Measurements from ENCODE around the gene ADGRG1. TPM values are rescaled to one million over a fixed set of nuclear protein-coding genes. Genes with fewer than 3 reads are reported as not detected.

Gene ADGRG1
- total RNA-seq, 1 experiment from 2014 or later, result 2.0 TPM

DNA sequence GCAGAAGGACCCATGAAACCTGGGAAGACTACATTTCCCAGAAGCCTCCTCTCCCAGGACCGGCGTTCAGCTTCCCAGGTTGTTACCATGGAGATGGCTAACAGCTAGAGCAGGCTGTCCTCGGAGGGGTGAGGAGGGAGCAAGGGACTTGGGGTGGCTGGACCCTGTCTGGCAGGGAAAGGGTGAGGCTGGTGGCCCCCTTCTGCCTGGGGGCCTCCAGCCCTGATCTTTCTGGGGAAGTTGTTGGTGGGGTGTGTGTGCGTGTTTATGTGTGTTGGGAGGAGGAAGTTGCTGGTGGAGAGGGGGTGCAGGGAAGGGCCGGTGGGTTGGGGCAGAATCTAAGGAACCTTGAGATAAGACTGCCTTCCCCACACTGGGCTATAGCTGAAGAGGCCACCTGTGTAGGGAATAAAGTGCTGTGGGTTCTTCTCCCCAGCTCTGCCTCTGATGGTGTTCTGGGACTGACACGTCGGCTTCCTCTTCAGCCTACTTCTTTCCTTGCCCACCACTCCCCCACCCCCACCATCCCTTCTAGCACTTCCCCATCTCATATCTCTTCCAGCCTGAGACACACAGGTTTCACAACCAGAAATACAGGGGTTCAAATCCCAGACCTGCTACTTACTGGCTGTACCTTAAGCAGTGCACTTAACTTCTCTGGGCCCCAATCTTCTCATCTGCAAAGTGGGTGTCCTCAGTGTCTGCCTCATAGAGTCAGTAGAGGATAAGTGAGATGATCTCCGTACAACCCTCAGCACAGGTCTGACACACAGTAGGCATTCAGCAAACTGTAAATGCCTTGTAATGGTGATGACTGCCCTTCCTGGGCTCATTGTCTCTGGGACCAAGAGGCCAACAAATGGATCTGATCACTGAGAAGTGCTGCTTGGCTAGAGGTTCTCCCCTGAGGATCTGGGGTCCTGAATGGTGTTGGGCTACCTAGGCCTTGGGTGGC is 66.6 kb downstream of the ADGRG1 start, which contains the start of gene DRC7:
Gene DRC7, plus strand, starts transcription at position 82 of the 955 bp plus-strand sequence. CDS start 3,144 bp downstream, outside the sequence.
- Mint-ChIP-seq H3K4me3 (peak within 1 kb of the TSS; percentile 65), H3K36me3 (no peaks in the 10 kb centered on the region), H3K9me3 (no peaks in the 10 kb centered on the region), H3K27me3 (ENCODE audit: low read depth) (no peaks in the 10 kb centered on the region), H3K27ac (no peak within 1 kb of the TSS), H3K4me1 (peaks cover 7% of the 10 kb centered on the region)
- POLR2A ChIA-PET, result interaction anchor here (0.7 kb wide), 1 partner anchor 190 kb away, joined by 4 read pairs; no protein-coding TSS in a partner anchor
- DNase-seq (ENCODE audit: low spot score) (peak; percentile 74), ATAC-seq (peak; percentile 98)
- CTCF ChIA-PET, result interaction anchor here (0.6 to 2.3 kb wide), 2 partner anchors 26 to 27 kb away, joined by 3 to 7 read pairs; no protein-coding TSS in a partner anchor
- TF ChIP-seq, protein P1, sequence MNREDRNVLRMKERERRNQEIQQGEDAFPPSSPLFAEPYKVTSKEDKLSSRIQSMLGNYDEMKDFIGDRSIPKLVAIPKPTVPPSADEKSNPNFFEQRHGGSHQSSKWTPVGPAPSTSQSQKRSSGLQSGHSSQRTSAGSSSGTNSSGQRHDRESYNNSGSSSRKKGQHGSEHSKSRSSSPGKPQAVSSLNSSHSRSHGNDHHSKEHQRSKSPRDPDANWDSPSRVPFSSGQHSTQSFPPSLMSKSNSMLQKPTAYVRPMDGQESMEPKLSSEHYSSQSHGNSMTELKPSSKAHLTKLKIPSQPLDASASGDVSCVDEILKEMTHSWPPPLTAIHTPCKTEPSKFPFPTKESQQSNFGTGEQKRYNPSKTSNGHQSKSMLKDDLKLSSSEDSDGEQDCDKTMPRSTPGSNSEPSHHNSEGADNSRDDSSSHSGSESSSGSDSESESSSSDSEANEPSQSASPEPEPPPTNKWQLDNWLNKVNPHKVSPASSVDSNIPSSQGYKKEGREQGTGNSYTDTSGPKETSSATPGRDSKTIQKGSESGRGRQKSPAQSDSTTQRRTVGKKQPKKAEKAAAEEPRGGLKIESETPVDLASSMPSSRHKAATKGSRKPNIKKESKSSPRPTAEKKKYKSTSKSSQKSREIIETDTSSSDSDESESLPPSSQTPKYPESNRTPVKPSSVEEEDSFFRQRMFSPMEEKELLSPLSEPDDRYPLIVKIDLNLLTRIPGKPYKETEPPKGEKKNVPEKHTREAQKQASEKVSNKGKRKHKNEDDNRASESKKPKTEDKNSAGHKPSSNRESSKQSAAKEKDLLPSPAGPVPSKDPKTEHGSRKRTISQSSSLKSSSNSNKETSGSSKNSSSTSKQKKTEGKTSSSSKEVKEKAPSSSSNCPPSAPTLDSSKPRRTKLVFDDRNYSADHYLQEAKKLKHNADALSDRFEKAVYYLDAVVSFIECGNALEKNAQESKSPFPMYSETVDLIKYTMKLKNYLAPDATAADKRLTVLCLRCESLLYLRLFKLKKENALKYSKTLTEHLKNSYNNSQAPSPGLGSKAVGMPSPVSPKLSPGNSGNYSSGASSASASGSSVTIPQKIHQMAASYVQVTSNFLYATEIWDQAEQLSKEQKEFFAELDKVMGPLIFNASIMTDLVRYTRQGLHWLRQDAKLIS (CRISPR knock-in tag; IDR thresholded peaks at IDR 0.05; ENCODE audit: borderline replicate concordance), result no peak
- TF ChIP-seq, protein P2, sequence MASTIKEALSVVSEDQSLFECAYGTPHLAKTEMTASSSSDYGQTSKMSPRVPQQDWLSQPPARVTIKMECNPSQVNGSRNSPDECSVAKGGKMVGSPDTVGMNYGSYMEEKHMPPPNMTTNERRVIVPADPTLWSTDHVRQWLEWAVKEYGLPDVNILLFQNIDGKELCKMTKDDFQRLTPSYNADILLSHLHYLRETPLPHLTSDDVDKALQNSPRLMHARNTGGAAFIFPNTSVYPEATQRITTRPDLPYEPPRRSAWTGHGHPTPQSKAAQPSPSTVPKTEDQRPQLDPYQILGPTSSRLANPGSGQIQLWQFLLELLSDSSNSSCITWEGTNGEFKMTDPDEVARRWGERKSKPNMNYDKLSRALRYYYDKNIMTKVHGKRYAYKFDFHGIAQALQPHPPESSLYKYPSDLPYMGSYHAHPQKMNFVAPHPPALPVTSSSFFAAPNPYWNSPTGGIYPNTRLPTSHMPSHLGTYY (CRISPR knock-in tag; IDR thresholded peaks at IDR 0.05), result no peak
- TF ChIP-seq, protein P3, sequence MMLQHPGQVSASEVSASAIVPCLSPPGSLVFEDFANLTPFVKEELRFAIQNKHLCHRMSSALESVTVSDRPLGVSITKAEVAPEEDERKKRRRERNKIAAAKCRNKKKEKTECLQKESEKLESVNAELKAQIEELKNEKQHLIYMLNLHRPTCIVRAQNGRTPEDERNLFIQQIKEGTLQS (CRISPR knock-in tag; conservative IDR thresholded peaks at IDR 0.05), result no peak
- TF ChIP-seq ZNF671 (CRISPR knock-in tag; IDR thresholded peaks at IDR 0.05) (no peak), IRF2 (CRISPR knock-in tag; IDR thresholded peaks at IDR 0.05; ENCODE audit: borderline replicate concordance, low read depth) (no peak), HMGA2 (CRISPR knock-in tag; IDR thresholded peaks at IDR 0.05) (no peak), NFATC4 (CRISPR knock-in tag; IDR thresholded peaks at IDR 0.05) (no peak), NR3C1 (CRISPR knock-in tag; conservative IDR thresholded peaks at IDR 0.05; ENCODE audit: low read depth) (no peak), PREB (CRISPR knock-in tag; IDR thresholded peaks at IDR 0.05; ENCODE audit: borderline replicate concordance) (no peak), TP53 (CRISPR knock-in tag; IDR thresholded peaks at IDR 0.05) (no peak)
- TF ChIP-seq, protein P4, sequence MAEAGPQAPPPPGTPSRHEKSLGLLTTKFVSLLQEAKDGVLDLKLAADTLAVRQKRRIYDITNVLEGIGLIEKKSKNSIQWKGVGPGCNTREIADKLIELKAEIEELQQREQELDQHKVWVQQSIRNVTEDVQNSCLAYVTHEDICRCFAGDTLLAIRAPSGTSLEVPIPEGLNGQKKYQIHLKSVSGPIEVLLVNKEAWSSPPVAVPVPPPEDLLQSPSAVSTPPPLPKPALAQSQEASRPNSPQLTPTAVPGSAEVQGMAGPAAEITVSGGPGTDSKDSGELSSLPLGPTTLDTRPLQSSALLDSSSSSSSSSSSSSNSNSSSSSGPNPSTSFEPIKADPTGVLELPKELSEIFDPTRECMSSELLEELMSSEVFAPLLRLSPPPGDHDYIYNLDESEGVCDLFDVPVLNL (CRISPR knock-in tag; IDR thresholded peaks at IDR 0.05; ENCODE audit: borderline replicate concordance, low read depth), result no peak
- TF ChIP-seq, protein P5, sequence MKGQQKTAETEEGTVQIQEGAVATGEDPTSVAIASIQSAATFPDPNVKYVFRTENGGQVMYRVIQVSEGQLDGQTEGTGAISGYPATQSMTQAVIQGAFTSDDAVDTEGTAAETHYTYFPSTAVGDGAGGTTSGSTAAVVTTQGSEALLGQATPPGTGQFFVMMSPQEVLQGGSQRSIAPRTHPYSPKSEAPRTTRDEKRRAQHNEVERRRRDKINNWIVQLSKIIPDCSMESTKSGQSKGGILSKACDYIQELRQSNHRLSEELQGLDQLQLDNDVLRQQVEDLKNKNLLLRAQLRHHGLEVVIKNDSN (CRISPR knock-in tag; IDR thresholded peaks at IDR 0.05), result no peak
- TF ChIP-seq, protein P6, sequence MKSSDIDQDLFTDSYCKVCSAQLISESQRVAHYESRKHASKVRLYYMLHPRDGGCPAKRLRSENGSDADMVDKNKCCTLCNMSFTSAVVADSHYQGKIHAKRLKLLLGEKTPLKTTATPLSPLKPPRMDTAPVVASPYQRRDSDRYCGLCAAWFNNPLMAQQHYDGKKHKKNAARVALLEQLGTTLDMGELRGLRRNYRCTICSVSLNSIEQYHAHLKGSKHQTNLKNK (CRISPR knock-in tag; IDR thresholded peaks at IDR 0.05), result no peak

DNA sequence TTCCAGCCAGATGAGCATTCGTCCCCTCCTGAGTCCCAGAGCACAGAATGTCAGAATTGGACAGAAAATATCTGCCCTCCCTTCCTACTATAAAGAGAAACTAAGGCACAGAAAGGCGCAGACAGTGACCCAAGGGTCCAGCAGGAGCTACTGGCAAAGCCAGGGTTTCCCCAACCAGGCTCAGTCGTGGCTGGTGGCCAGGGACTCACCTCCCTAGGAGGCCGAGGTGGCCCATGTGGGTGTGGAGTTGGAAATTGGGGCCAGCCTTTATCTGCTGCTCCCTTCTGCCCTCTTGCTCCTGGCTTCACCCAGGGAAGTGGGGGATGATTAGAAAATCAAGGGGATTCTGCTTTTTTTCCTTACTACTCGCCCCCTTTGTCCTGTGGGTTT is 67.2 kb downstream of the ADGRG1 start:
- Mint-ChIP-seq H3K9me3 (no peaks in the 10 kb centered on the region), H3K27ac (no peak overlapping the region), H3K4me1 (peaks cover 6% of the 10 kb centered on the region), H3K27me3 (ENCODE audit: low read depth) (no peaks in the 10 kb centered on the region), H3K36me3 (no peaks in the 10 kb centered on the region), H3K4me3 (no peak overlapping the region)
- ChIA-PET POLR2A (no interaction called here), CTCF (interaction anchor here (1.7 kb wide), 1 partner anchor 104 kb away, joined by 3 read pairs; no protein-coding TSS in a partner anchor)
- DNase-seq (ENCODE audit: low spot score), result no peak
- ATAC-seq, result no peak
- TF ChIP-seq ATF1 (CRISPR knock-in tag; IDR thresholded peaks at IDR 0.05), result no peak
- TF ChIP-seq, protein P6 (CRISPR knock-in tag; IDR thresholded peaks at IDR 0.05), result no peak
- TF ChIP-seq, protein P7, sequence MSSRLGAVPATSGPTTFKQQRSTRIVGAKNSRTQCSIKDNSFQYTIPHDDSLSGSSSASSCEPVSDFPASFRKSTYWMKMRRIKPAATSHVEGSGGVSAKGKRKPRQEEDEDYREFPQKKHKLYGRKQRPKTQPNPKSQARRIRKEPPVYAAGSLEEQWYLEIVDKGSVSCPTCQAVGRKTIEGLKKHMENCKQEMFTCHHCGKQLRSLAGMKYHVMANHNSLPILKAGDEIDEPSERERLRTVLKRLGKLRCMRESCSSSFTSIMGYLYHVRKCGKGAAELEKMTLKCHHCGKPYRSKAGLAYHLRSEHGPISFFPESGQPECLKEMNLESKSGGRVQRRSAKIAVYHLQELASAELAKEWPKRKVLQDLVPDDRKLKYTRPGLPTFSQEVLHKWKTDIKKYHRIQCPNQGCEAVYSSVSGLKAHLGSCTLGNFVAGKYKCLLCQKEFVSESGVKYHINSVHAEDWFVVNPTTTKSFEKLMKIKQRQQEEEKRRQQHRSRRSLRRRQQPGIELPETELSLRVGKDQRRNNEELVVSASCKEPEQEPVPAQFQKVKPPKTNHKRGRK (CRISPR knock-in tag; IDR thresholded peaks at IDR 0.05; ENCODE audit: borderline replicate concordance), result no peak
- TF ChIP-seq RORB (CRISPR knock-in tag; IDR thresholded peaks at IDR 0.05), result no peak
- TF ChIP-seq CTCF (IDR thresholded peaks at IDR 0.05), result no peak
- no peak for TF ChIP-seq CBFB (CRISPR knock-in tag; IDR thresholded peaks at IDR 0.05; ENCODE audit: low read depth)
- no peak for TF ChIP-seq ZNF263 (CRISPR knock-in tag; IDR thresholded peaks at IDR 0.05; ENCODE audit: low read depth)
